A673 (cell line): ENCODE measurements around the gene KDM8. TPM values are rescaled to one million over a fixed set of nuclear protein-coding genes. Genes with fewer than 3 reads are reported as not detected.
A peak's percentile ranks its signal among the peaks of the same experiment; 100 is the strongest.

Source experiments
- BruUV-seq: library from RNA; stranded (reverse); fragments of 400-500 nt; replicated peaks from 2 replicates; lab custom pipeline; 2021; lab: Mats Ljungman, UMichigan
- CTCF ChIA-PET: fragments of 300-600 bp; sonication (Branson Sonifier 250); formaldehyde crosslinking; loops from one replicate; lab custom pipeline; 2022; ENCODE audit warnings: antibody characterized with exemption; lab: Charles Lee
- POLR2A ChIA-PET: fragments of 300-600 bp; sonication (Branson Sonifier 250); formaldehyde crosslinking; loops from one replicate; lab custom pipeline; 2022; ENCODE audit warnings: antibody characterized with exemption; ENCODE audit not compliant: low non-redundant PET; lab: Charles Lee
- DNase-seq: peaks from one replicate; pipeline ENCODE4 v3.0.0-alpha.2; 2015; ENCODE audit warnings: low spot score
- H3K27ac ChIP-seq: fragments of 200-600 bp; sonication (generic); 2 replicates; pipeline ENCODE4 v1.5.1; 2016; ENCODE audit warnings: mixed run types, low read depth, mild to moderate bottlenecking, mixed read lengths, antibody characterized with exemption, low read length; ENCODE audit not compliant: poor library complexity, severe bottlenecking
- H3K27me3 ChIP-seq: fragments of 200-600 bp; sonication (generic); replicated peaks from 2 replicates; pipeline ENCODE4 v1.6.1; 2017; ENCODE audit warnings: mixed run types, low read depth, mild to moderate bottlenecking, mixed read lengths, antibody characterized with exemption, low read length; ENCODE audit not compliant: insufficient read depth, poor library complexity
- H3K36me3 ChIP-seq: fragments of 200-600 bp; sonication (generic); 2 replicates; pipeline ENCODE4 v1.6.1; 2016; ENCODE audit warnings: mixed run types, mild to moderate bottlenecking, mixed read lengths, antibody characterized with exemption, low read length; ENCODE audit not compliant: insufficient read depth, poor library complexity, severe bottlenecking
- H3K4me1 ChIP-seq: fragments of 200-600 bp; sonication (generic); 2 replicates; pipeline ENCODE4 v1.6.1; 2017; ENCODE audit warnings: mixed run types, mild to moderate bottlenecking, mixed read lengths, antibody characterized with exemption, low read length; ENCODE audit not compliant: insufficient read depth, poor library complexity, severe bottlenecking
- H3K4me3 ChIP-seq: fragments of 200-600 bp; sonication (generic); 2 replicates; pipeline ENCODE4 v1.5.1; 2016; ENCODE audit warnings: low read depth, mixed run types, mild to moderate bottlenecking, mixed read lengths, low read length; ENCODE audit not compliant: poor library complexity, severe bottlenecking
- H3K9me3 ChIP-seq: fragments of 200-600 bp; sonication (generic); 2 replicates; pipeline ENCODE4 v1.6.1; 2016; ENCODE audit warnings: mixed run types, low read depth, mild to moderate bottlenecking, mixed read lengths, antibody characterized with exemption, low read length; ENCODE audit not compliant: poor library complexity, severe bottlenecking
- EZH2 ChIP-seq: fragments of 200-600 bp; sonication (generic); IDR thresholded peaks from 2 replicates; pipeline ENCODE4 v1.6.1; 2017; ENCODE audit warnings: borderline replicate concordance, low read depth, mild to moderate bottlenecking, mixed read lengths, antibody characterized with exemption, low read length; ENCODE audit not compliant: poor library complexity, severe bottlenecking
- intact Hi-C: fragments of 100-400 bp; cut with micrococcal nuclease; formaldehyde crosslinking; loops from one replicate; pipeline ENCODE4 v1.10.0; 2022; ENCODE audit not compliant: unreplicated experiment
- total RNA-seq: library from RNA; stranded (reverse); gene quantifications from 2 replicates; pipeline ENCODE4 v1.2.3, GENCODE V29; 2021
- TF ChIP-seq, protein P1 (sequence below): fragments of 300-800, 200-600 bp; sonication (generic); conservative IDR thresholded peaks from 2 replicates; pipeline ENCODE4 v1.5.1; 2017; ENCODE audit warnings: low read depth, mild to moderate bottlenecking, antibody characterized with exemption, low read length, moderate library complexity, mixed read lengths

KDM8 gene
- total RNA-seq, 1 experiment from 2014 or later = 8.8 TPM

DNA sequence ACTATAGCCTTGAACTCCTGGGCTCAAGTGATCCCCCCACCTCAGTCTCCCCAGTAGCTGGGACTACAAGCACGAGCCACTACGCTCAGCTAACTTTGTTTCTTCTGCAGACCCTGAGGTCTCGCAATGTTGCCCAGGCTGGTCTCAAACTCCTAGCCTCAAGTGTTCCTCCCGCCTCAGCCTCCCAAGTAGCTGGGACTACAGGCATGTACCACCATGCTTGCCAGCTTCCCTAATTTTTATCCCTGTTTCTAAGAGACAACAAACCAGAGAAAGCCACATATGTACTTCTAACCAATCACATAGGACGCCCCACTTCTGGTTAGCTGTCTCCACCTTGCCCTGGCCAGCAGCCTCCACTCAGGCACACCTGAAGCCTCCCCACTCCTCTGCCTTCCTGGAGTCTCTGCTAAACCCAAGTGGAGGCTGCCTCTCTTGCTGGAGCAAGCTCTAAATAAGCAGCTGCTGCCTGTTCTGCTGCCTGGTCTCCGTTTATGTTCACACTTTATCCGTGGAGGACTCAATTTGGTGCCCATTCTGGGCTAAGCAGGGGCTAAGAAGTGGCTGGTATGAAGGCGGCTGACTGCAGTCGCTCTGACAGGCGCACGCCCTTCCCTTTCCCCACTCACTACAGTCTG is 40.5 kb downstream of the KDM8 start:
- no peak for TF ChIP-seq EZH2
- TF ChIP-seq, protein P1, sequence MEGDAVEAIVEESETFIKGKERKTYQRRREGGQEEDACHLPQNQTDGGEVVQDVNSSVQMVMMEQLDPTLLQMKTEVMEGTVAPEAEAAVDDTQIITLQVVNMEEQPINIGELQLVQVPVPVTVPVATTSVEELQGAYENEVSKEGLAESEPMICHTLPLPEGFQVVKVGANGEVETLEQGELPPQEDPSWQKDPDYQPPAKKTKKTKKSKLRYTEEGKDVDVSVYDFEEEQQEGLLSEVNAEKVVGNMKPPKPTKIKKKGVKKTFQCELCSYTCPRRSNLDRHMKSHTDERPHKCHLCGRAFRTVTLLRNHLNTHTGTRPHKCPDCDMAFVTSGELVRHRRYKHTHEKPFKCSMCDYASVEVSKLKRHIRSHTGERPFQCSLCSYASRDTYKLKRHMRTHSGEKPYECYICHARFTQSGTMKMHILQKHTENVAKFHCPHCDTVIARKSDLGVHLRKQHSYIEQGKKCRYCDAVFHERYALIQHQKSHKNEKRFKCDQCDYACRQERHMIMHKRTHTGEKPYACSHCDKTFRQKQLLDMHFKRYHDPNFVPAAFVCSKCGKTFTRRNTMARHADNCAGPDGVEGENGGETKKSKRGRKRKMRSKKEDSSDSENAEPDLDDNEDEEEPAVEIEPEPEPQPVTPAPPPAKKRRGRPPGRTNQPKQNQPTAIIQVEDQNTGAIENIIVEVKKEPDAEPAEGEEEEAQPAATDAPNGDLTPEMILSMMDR = no peak
- H3K36me3 ChIP-seq = no peaks in the 10 kb centered on the region
- intact Hi-C loops = no loop called here
- ChIA-PET CTCF (interaction anchor here (1.1 to 1.6 kb wide), 2 partner anchors 11 to 124 kb away, joined by 3 read pairs; no protein-coding TSS in a partner anchor), POLR2A (no interaction called here)
- peaks cover 37% of the 10 kb centered on the region for H3K4me1 ChIP-seq
- H3K9me3 ChIP-seq = no peaks in the 10 kb centered on the region
- peak overlapping the region; percentile 70 for H3K27ac ChIP-seq
- no peak overlapping the region for H3K4me3 ChIP-seq
- no peaks in the 10 kb centered on the region for H3K27me3 ChIP-seq
- no peak for DNase-seq
- no TSS peak for BruUV-seq

DNA sequence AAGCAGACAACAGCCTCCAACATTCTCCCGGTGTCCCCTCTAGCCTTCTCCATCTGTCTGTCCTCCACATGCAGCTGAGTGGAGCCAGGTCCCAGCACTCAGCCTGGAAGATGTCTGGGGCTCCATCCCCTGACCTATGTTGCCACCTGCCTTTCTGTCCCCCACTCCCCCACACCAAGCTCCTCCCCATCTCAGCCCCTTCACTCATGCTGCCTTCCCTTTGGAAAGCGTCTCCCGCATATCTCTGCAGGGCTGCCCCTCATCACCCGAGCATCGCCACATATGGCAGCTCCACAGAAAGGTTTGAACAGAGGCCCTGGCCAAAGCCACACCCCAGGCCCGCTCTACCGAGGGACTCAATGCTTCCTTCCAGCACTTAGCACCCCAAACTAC is 41.0 kb downstream of the KDM8 start:
- Histone ChIP-seq H3K27me3 (no peaks in the 10 kb centered on the region), H3K9me3 (no peaks in the 10 kb centered on the region), H3K36me3 (no peaks in the 10 kb centered on the region), H3K4me3 (no peak overlapping the region), H3K4me1 (peaks cover 37% of the 10 kb centered on the region), H3K27ac (peak overlapping the region; percentile 70)
- intact Hi-C loops = no loop called here
- no peak for DNase-seq
- ChIA-PET CTCF (interaction anchor here (1.1 kb wide), 1 partner anchor 124 kb away, joined by 3 read pairs; no protein-coding TSS in a partner anchor), POLR2A (no interaction called here)
- BruUV-seq = no TSS peak
- TF ChIP-seq, protein P1 = no peak
- no peak for TF ChIP-seq EZH2

DNA sequence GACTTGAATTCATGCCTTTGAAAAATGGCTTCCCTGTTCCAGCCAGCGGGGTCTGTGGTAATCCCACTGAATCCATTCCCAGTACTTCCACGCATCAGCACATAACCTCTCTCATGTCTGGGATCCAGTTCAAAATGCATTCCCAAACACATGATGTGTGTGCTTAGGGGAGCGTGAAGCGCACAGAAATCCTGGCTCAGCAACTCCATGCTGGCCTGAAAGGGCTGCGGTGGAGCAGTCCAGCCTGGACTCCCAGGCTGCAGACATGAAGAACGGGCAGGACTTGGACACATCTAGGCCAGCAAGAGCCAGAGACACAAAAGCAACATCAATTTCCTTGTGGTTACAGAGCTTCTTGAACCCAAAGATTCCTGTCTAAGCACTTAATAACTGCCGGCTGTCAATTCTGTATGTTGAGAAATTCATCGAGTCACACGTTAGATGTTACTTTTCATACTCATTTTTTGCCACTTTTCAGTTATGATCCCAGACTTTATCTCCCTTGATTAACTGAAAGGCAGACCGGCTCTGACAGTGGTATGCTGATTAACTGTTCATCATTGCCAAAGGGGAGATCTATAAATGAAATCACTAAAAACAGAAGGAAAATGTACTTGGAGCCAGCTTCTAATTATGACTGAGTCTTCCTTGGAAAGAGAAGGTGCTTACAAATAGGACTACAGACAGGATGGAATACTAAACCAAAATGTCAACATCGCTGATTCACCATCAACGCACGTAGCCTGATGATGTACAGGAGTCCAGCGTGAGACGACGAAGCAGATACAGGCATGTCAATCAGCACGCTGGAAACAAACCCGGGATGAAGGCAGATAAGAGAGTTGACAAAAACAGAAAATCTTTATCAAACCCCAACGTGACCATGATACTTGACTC is 42.2 kb downstream of the KDM8 start:
- POLR2A ChIA-PET = no interaction called here
- TF ChIP-seq EZH2 = no peak
- TF ChIP-seq, protein P1 = no peak
- intact Hi-C loops = no loop called here
- CTCF ChIA-PET = no interaction called here
- H3K36me3 ChIP-seq = no peaks in the 10 kb centered on the region
- no peak overlapping the region for H3K4me3 ChIP-seq
- no peak for DNase-seq
- no peaks in the 10 kb centered on the region for H3K27me3 ChIP-seq
- H3K27ac ChIP-seq = no peak overlapping the region
- H3K9me3 ChIP-seq = no peaks in the 10 kb centered on the region
- no TSS peak for BruUV-seq
- peaks cover 37% of the 10 kb centered on the region for H3K4me1 ChIP-seq
